Neutrophil (primary cell): ENCODE data around the gene CFAP99.

ENCODE experiments used
- H3K27ac ChIP-seq: fragments of 200-600 bp; sonication (generic); 2 replicates; pipeline ENCODE4 v1.5.1; 2016; ENCODE audit warnings: mild to moderate bottlenecking, moderate library complexity
- H3K27me3 ChIP-seq: fragments of 200-600 bp; sonication (generic); 2 replicates; pipeline ENCODE4 v1.6.0; 2016; ENCODE audit warnings: mild to moderate bottlenecking
- H3K36me3 ChIP-seq: fragments of 200-600 bp; sonication (generic); 2 replicates; pipeline ENCODE4 v1.5.1; 2017
- H3K4me1 ChIP-seq, 2 experiments: fragments of 200-600 bp in 1 of 2; sonication (generic) in 1 of 2; 1 replicate in 1 of 2; 2 replicates in 1 of 2; pipeline versions ENCODE4 v1.5.1 to v1.6.1; 2013 to 2016; ENCODE audit warnings: low read depth in 1 of 2, low read length in 1 of 2, mild to moderate bottlenecking in 1 of 2, moderate library complexity in 1 of 2; ENCODE audit not compliant: control insufficient read depth in 1 of 2, insufficient read depth in 1 of 2
- H3K4me3 ChIP-seq, 2 experiments: fragments of 200-600 bp in 1 of 2; sonication (generic) in 1 of 2; 1 replicate in 1 of 2; 2 replicates in 1 of 2; pipeline ENCODE4 v1.5.1; 2013 to 2016; ENCODE audit warnings: low read depth in 1 of 2, low read length in 1 of 2, mild to moderate bottlenecking in 1 of 2, moderate library complexity in 1 of 2
- H3K9me3 ChIP-seq: fragments of 200-600 bp; sonication (generic); 2 replicates; pipeline ENCODE4 v1.5.1; 2016
- TF ChIP-seq, protein P1 (sequence below): fragments of 200-600 bp; sonication (generic); IDR thresholded peaks from 2 replicates; pipeline ENCODE4 v1.5.1; 2016; ENCODE audit warnings: antibody characterized with exemption

Gene CFAP99

DNA sequence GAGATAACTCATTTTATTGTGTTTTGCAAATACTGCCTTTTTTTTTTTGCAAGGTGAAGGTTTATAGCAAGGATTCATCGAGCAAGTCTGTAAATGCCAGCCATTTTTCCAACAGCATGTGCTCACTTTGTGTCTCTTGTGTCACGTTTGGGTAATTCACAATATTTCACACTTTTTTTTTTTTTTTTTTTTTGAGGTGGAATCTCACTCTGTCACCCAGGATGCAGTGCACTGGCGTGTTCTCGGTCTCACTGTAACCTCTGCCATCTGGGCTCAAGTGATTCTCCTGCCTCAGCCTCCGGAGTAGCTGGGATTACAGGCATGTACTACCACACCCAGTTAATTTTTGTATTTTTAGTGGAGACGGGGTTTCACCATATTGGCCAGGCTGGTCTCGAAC lies 52.0 kb downstream of the CFAP99 start:
- H3K36me3 ChIP-seq = peaks cover 16% of the 10 kb centered on the region
- H3K4me3 ChIP-seq = no peak overlapping the region
- peaks cover 23 to 25% of the 10 kb centered on the region in 2 experiments for H3K4me1 ChIP-seq
- TF ChIP-seq, protein P1, sequence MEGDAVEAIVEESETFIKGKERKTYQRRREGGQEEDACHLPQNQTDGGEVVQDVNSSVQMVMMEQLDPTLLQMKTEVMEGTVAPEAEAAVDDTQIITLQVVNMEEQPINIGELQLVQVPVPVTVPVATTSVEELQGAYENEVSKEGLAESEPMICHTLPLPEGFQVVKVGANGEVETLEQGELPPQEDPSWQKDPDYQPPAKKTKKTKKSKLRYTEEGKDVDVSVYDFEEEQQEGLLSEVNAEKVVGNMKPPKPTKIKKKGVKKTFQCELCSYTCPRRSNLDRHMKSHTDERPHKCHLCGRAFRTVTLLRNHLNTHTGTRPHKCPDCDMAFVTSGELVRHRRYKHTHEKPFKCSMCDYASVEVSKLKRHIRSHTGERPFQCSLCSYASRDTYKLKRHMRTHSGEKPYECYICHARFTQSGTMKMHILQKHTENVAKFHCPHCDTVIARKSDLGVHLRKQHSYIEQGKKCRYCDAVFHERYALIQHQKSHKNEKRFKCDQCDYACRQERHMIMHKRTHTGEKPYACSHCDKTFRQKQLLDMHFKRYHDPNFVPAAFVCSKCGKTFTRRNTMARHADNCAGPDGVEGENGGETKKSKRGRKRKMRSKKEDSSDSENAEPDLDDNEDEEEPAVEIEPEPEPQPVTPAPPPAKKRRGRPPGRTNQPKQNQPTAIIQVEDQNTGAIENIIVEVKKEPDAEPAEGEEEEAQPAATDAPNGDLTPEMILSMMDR = no peak
- no peaks in the 10 kb centered on the region for H3K27me3 ChIP-seq
- H3K27ac ChIP-seq = peak overlapping the region; percentile 86
- no peaks in the 10 kb centered on the region for H3K9me3 ChIP-seq

DNA sequence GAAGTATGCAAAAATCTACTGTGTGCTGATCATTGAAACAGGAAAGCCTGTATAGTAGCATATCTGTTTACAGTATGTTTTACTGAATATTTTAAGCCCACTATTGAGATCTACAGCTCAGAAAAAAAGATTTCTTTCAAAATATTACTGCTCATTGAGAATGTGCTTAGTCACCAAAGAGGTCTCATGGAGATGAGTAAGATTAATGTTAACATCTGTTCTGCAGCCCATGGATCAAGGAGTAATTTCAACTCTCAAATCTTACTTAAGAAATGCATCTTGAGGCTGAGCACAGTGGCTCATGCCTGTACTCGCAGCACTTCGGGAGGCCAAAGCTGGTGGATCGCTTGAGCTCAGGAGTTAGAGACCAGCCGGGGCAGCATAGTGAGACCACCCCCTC lies 53.4 kb downstream of the CFAP99 start:
- H3K27ac ChIP-seq = no peak overlapping the region
- TF ChIP-seq, protein P1 = no peak
- H3K9me3 ChIP-seq = no peaks in the 10 kb centered on the region
- H3K4me1 ChIP-seq = peaks cover 23 to 25% of the 10 kb centered on the region in 2 experiments
- H3K4me3 ChIP-seq = no peak overlapping the region
- peaks cover 16% of the 10 kb centered on the region for H3K36me3 ChIP-seq
- H3K27me3 ChIP-seq = no peaks in the 10 kb centered on the region

DNA sequence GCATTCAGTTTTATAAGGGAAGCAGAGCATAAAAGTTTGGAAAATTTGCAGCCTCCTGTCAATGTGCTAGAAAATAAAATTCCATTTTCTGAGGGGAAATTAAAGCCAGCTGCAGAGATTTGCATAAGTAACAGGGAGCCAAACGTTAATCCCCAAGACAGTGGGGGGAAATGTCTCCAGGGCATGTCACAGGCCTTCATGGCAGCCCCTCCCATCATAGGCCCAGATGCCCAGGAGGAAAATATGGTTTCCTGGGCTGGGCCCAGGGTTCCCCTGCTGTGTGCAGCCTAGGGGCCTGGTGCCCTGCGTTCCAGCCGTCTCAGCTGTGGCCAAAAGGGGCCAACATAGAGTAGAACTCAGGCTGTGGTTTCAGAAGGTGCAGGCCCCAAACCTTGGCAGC lies 59.5 kb downstream of the CFAP99 start:
- TF ChIP-seq, protein P1 = no peak
- no peak overlapping the region for H3K4me3 ChIP-seq
- H3K4me1 ChIP-seq = peaks cover 14 to 21% of the 10 kb centered on the region in 2 experiments

DNA sequence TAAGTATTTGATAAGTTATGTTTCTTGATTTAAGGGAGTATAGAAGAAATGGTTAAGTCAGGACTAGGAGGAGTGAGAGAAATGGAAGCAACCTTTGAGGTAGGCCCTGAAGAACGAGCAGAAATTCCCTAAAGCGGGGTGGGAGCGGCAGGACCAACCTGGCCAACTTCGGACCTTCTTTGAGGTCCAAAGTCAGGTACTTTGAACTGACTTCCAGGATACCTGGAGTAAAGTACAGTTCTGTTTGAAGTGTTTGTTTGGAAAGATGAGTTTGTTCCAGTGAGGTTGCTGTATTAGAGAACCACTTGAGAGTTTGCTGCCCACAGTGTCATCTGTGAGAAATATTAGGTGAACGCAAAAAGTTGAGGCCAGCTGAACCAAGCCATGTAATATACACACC lies 61.9 kb downstream of the CFAP99 start:
- TF ChIP-seq, protein P1 = no peak
- H3K27me3 ChIP-seq = no peaks in the 10 kb centered on the region
- H3K4me1 ChIP-seq = peaks cover 31 to 41% of the 10 kb centered on the region in 2 experiments
- H3K36me3 ChIP-seq = no peaks in the 10 kb centered on the region
- no peak overlapping the region for H3K4me3 ChIP-seq
- H3K27ac ChIP-seq = peak overlapping the region; percentile 23
- H3K9me3 ChIP-seq = no peaks in the 10 kb centered on the region

More for the DNA sequence above, 59.5 kb downstream of the CFAP99 start:
- no peak overlapping the region for H3K27ac ChIP-seq
- H3K27me3 ChIP-seq = no peaks in the 10 kb centered on the region
- H3K9me3 ChIP-seq = no peaks in the 10 kb centered on the region
- no peaks in the 10 kb centered on the region for H3K36me3 ChIP-seq

DNA sequence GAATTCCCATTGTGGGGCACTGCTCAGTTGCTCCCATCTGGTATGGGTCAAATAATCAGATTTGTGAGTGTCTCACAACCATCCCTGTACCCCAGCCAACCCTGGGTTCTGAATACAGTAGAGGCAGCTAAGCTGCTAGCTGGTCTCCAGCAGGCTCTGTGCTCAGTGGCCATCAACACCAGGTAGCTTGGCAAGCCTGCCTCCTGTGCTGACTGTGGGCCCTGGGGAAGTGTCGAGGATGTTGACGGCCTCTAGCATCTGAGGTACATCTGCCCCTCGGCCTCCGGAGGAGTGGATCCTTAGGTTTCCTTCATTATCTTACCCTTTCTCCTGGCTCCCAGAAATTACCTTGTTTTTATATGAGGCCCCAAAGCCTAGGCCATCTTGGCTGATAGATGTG lies 63.4 kb downstream of the CFAP99 start:
- Histone ChIP-seq H3K9me3 (no peaks in the 10 kb centered on the region), H3K4me1 (peaks cover 46 to 54% of the 10 kb centered on the region in 2 experiments), H3K36me3 (no peaks in the 10 kb centered on the region), H3K27ac (peak overlapping the region; percentile 86), H3K4me3 (no peak overlapping the region), H3K27me3 (no peaks in the 10 kb centered on the region)
- TF ChIP-seq, protein P1 = no peak

DNA sequence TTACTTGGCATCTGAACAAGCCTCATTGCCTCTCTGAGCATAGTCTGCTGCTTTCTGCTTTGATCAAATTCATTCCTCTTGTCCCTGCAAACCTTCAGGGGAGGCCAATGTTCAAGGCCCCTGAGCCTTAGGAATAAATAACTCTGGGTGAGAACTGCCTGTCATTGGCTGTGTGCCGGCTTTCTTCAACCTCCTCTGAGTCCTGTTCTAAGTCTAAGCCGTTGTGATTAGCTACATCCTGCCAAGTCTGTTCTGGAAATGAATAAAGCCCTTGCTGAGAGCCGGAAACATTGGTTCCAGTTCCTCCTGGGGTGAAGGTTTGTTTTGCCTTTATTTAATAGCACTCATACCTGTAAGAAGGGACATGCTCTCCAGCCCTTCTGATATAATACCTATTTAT lies 63.9 kb downstream of the CFAP99 start:
- Histone ChIP-seq H3K4me3 (no peak overlapping the region), H3K36me3 (no peaks in the 10 kb centered on the region), H3K27ac (peak overlapping the region; percentile 86), H3K4me1 (peaks cover 47 to 50% of the 10 kb centered on the region in 2 experiments), H3K27me3 (no peaks in the 10 kb centered on the region), H3K9me3 (no peaks in the 10 kb centered on the region)
- TF ChIP-seq, protein P1 = no peak
